Activated naive CD4-positive, alpha-beta T cell treated with anti-CD3 and anti-CD28 coated beads, Interleukin-2, amount 50 U/mL, for 24 hours (primary cell): Measurements from ENCODE around the gene TMEM140.
"Not testable (repeated sequence)": the region's sequence is repeated elsewhere in the genome, so short reads cannot be mapped to it uniquely, and the experiment has no call there.

ENCODE experiments used
- H3K27ac Mint-ChIP-seq: one replicate; pipeline ENCODE4 v1.8.0; 2021; ENCODE audit warnings: mild to moderate bottlenecking, mixed read lengths
- H3K27me3 Mint-ChIP-seq: one replicate; pipeline ENCODE4 v1.8.0; 2021; ENCODE audit warnings: mixed read lengths
- H3K36me3 Mint-ChIP-seq: one replicate; pipeline ENCODE4 v1.8.0; 2021; ENCODE audit warnings: mixed read lengths
- H3K4me1 Mint-ChIP-seq: one replicate; pipeline ENCODE4 v1.8.0; 2021; ENCODE audit warnings: mixed read lengths
- H3K4me3 Mint-ChIP-seq: one replicate; pipeline ENCODE4 v1.8.0; 2021; ENCODE audit warnings: mild to moderate bottlenecking, mixed read lengths
- H3K9me3 Mint-ChIP-seq: one replicate; pipeline ENCODE4 v1.8.0; 2021; ENCODE audit warnings: mixed read lengths

Gene TMEM140

GRCh38 chr7:135208102-135208793 lies 60.4 kb downstream of the TMEM140 start:
- Mint-ChIP-seq H3K4me3 (no peak overlapping the region), H3K27me3 (no peaks in the 10 kb centered on the region), H3K36me3 (peaks cover 17% of the 10 kb centered on the region), H3K4me1 (peaks cover 60% of the 10 kb centered on the region), H3K9me3 (no peaks in the 10 kb centered on the region), H3K27ac (no peak overlapping the region)

DNA sequence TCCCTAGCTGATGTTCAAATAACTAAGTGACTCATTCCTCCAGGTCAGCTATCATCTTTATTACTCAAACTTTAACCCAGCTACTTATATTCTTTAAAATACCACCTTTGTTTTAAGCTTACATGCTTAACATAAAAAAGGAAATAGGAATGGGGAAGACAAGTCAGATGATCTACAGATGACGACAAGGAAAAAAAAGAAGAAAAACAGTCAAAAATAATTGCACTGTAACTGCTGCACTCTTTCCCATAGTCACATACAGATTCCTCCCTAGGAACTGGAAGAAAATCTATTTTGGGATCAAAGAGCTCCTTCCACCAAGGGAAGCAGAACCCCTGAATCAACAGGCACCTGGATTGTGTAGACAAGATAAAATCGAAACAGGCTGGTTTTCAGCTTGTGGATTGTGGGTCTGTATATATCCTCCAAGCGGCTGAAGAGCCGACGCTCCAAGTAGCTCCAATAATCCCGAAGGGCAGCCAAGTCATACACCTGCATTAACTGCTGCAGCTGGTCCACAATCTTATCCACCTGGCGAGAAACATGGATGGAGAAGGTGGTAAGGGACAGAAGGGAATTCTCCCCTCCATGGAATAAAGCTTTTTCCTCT lies 61.5 kb downstream of the TMEM140 start:
- Mint-ChIP-seq H3K9me3 (no peaks in the 10 kb centered on the region), H3K27me3 (no peaks in the 10 kb centered on the region), H3K4me1 (peaks cover 52% of the 10 kb centered on the region), H3K27ac (no peak overlapping the region), H3K4me3 (peak overlapping the region; percentile 52), H3K36me3 (peaks cover 10% of the 10 kb centered on the region)

- Mint-ChIP-seq H3K36me3 (peaks cover 5% of the 10 kb centered on the region), H3K4me1 (peaks cover 48% of the 10 kb centered on the region), H3K27me3 (no peaks in the 10 kb centered on the region), H3K9me3 (no peaks in the 10 kb centered on the region), H3K27ac (peak overlapping the region; percentile 65), H3K4me3 (peak overlapping the region; percentile 97)
Observed at GRCh38 chr7:135210888-135211178, 63.0 kb downstream of the TMEM140 start.

DNA sequence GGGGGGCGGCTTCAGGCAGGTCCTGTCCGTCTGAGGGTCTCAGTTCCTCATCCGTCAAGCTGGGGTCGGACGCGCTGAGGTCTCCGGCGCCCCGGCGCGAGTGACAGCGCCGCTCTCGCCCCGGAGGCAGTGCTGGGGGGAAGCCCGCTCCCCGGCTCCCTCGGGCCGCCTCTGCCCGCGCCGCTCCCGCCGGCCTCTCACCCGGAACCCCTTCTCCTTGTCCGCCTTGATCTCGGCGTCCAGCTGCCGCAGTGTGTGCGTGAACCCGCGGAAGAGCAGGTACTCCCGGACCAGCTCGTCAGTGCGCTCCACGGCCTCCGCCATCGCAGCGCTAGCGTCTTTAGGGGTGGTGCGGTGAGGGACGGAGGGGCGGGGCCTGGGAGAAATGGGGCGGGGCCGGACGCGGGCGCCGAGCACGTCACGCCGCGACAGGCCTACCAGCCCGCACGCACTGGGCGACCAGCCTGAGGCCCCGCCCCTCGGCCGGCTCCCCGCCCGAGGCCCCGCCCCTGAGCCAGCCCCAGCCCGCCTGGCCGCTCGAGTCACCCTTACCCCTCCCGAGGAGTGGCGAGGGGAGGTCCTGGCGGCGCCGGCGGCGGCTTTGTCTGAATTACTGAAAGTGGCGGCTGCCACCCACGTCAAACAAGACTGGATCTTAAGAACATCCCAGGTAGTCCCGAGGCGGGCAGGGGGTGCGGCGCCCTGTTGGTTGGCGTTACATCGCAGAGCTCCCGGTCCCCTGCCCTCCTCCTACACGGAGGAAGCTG lies 63.5 kb downstream of the TMEM140 start, which contains the start of gene WDR91:
WDR91 (minus strand) TSS at position 348 of the 767 bp plus-strand sequence; CDS start at position 324, 24 bp downstream.
- Mint-ChIP-seq H3K4me1 (peaks cover 45% of the 10 kb centered on the region), H3K27ac (peak within 1 kb of the TSS; percentile 98), H3K4me3 (peak within 1 kb of the TSS; percentile 97), H3K27me3 (no peaks in the 10 kb centered on the region), H3K9me3 (no peaks in the 10 kb centered on the region), H3K36me3 (peaks cover 3% of the 10 kb centered on the region)

GRCh38 chr7:135211946-135212685 lies 64.2 kb downstream of the TMEM140 start:
- peak overlapping the region; percentile 97 for H3K4me3 Mint-ChIP-seq
- H3K36me3 Mint-ChIP-seq, H3K27me3 Mint-ChIP-seq, H3K9me3 Mint-ChIP-seq, H3K27ac Mint-ChIP-seq: not testable (repeated sequence)
- peaks cover 40% of the 10 kb centered on the region for H3K4me1 Mint-ChIP-seq

DNA sequence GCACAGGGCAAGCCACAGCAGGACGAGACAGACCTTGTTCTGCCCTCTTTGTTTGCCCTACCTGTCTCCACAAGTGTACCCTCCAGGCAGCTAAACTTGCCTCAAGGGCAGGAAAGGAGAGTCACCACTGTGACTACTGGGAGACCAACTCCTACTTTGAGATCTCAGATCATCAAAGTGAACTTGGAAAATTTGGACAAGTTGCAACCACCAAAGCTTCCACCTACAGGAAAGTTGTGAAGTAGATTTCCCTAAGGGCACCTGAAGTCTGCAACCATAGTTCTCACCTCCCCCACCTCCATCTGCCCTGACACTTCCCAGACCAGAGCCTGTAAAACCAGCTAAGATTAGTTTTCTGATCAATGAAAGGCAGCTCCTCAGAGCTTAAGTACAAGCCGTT lies 66.0 kb downstream of the TMEM140 start:
- Mint-ChIP-seq H3K4me1 (peaks cover 23% of the 10 kb centered on the region), H3K27me3 (peaks cover 2% of the 10 kb centered on the region), H3K27ac (no peak overlapping the region), H3K36me3 (peaks cover 1% of the 10 kb centered on the region), H3K4me3 (no peak overlapping the region), H3K9me3 (no peaks in the 10 kb centered on the region)

DNA sequence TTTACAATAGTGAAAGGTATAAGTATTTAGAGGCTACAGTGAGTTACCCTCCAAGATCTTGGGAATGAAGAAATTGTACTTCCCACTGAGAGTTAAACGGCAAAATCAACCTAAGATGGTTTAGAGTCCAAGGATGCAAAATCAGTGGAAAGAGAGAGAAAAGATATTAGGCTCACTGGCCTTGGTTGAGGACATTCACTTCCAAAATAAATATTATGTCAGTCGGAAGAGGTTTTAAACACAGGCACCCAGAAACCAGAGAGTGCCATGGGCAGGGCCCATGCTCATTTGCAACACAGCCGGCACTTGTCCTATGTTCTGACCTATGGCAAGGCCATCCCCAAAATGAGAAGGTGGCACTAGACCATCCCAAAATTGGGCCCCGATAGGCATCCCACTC lies 67.3 kb downstream of the TMEM140 start:
- Mint-ChIP-seq H3K27ac (no peak overlapping the region), H3K9me3 (no peaks in the 10 kb centered on the region), H3K4me3 (no peak overlapping the region), H3K27me3 (peaks cover 2% of the 10 kb centered on the region), H3K4me1 (peaks cover 11% of the 10 kb centered on the region), H3K36me3 (peaks cover 1% of the 10 kb centered on the region)

DNA sequence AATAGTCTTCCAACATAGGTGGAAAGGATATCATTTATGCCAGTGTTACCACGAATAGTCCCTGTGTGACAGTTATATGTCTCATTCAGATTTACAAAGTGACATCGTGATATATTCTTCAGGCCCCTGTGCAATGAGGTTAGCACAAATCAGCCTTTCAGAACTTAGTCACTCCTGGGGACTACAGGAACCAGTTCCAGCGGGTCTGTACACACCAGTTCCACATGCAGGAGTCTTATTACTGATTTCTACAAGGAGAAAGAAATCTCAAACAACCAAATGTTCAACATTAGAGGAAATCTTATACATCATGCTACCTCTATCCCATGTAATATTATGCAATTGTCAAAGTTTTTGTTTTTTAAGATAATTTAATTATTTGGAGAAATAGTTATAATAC lies 67.8 kb downstream of the TMEM140 start:
- Mint-ChIP-seq H3K27me3 (peaks cover 2% of the 10 kb centered on the region), H3K27ac (no peak overlapping the region), H3K4me3 (no peak overlapping the region), H3K9me3 (no peaks in the 10 kb centered on the region), H3K36me3 (peaks cover 1% of the 10 kb centered on the region), H3K4me1 (peaks cover 6% of the 10 kb centered on the region)
